Stimulated activated naive CD4-positive, alpha-beta T cell treated with Interleukin-2 at 50 U/mL for 16 hours (primary cell): Measurements from ENCODE around the gene SGPP1.
"Not testable (repeated sequence)": the region's sequence is repeated elsewhere in the genome, so short reads cannot be mapped to it uniquely, and the experiment has no call there.

Source experiments
- DNase-seq: peaks from one replicate; lab custom pipeline; 2025; lab: John Stamatoyannopoulos, UW

SGPP1 gene, protein sequence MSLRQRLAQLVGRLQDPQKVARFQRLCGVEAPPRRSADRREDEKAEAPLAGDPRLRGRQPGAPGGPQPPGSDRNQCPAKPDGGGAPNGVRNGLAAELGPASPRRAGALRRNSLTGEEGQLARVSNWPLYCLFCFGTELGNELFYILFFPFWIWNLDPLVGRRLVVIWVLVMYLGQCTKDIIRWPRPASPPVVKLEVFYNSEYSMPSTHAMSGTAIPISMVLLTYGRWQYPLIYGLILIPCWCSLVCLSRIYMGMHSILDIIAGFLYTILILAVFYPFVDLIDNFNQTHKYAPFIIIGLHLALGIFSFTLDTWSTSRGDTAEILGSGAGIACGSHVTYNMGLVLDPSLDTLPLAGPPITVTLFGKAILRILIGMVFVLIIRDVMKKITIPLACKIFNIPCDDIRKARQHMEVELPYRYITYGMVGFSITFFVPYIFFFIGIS

DNA sequence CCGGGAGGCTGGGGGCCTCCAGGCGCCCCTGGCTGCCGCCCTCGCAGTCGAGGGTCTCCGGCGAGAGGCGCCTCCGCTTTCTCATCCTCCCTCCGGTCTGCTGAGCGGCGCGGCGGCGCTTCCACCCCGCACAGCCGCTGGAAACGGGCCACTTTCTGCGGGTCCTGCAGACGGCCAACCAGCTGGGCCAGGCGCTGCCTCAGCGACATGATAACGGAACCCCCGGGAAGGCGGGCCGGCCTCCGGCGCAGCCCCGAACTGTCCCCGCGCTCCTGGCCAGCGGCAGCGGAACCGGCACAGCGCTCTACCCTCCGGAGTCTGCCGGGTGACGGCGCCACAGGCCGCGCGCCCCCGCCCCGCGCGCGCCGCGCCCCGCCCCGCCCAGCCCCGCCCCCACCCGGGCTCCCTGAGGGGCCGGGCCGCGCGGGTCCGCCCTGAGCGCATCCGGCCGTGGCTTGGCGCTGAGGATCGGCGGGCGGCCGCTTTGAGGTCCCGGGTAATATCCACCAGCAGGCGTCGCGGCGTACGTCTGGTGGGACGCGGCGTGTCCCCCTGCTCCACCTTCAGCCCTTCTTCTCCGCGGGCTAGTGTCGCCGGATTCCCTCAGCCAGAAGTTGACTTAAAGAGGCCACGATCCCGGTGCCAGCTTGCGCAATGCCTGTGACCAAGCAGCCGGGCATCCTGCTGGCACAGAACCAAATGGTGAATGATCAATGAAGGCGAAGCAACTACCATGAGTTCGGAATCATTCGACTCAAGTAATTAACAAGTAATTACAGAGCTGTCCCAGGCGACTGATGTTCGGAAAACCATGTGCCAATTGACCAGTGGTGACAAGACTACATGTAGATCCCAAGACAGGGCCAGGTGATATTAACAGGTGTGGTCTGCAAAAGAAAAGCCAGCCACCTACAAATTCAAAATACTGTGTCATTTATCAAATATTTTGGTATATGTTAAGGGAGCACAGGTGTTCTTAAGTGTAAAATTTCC is at the start of gene SGPP1:
TSS of gene SGPP1 (minus strand) at position 330 of the 993 bp plus-strand sequence. CDS start at position 209, 121 bp downstream.
- DNase-seq, result peak; percentile 75

DNA sequence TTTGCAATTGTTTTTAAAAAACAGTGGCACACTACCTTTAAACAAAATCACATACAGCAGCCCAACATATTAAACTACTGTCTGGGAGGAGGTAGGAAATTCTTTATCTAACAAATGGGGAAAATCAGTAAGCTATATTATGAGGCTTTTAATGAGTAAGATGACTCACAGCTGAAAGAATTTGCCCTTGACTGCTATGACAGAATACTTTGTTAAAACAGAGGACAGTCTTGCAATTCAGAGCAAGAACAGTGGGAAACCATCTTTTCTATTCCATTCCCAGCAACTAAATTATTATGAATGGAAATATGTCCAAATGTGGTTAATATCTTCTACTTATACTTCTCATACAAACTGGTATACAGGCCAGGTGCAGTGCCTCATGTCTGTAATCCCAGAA is 49.2 kb upstream of the SGPP1 start:
- DNase-seq, result no peak

DNA sequence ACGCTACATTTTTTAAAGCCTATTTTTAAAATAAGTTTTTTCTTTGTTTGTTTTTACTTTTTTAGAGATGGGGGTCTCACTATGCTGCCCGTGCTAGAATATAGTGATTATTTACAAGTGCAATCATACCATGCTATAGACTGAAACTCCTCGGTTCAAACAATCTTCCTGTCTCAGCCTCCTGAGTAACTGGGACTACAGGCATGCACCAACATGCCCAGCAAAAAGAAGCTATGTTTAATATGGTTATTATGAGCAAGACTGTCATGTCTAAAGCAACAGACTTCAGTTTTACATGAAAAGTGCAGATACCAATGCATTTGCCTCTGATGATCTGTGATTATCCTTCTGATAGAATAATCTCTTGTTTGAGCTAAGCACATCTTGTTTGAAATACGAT is 45.6 kb upstream of the SGPP1 start:
- no peak for DNase-seq

DNA sequence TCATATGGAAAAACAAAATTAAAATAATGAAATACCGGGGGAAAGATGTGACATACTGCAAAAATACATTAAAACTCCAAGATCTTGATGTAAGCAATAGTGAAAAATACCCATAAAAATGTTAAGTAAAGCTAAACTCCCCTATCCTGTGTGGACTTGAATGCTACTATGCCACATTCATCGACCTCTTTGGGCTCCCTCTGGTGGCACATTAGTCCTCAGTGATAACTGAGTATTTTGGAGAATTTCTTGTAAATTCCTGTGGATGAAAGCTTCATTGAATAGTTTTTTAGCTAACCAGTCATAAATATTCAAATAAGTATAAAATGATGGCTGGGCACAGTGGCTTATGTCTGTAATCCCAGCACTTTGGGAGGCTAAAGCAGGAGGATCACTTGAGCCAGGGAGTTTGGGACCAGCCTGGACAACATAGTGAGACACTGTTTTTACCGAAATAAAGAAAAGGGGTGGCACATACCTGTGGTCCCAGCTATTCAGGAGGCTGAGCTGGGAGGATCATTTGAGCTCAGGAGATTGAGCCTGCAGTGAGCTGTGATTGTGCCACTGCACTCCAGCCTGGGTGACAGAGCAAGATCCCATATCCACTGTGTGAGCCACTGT is 42.4 kb upstream of the SGPP1 start:
- DNase-seq, result no peak

DNA sequence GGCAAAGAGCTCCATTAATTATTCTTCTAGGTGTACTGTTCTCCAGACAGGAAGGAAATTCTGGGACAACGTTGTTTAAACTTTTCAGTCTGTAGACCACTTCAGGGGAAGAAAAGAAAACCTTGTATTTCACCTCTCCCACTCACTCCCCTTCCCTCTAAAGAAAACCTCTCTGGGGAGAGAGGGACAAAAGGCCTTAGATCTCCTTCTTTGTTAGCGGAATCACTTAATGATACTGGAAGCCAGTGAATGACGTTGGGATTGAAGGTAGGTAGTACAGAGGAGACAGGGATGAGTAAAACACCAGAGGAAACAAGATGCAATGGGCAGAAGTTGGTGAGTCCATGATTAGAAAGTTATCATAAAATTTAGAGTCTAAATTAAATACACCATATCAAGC is 38.7 kb upstream of the SGPP1 start:
- no peak for DNase-seq

DNA sequence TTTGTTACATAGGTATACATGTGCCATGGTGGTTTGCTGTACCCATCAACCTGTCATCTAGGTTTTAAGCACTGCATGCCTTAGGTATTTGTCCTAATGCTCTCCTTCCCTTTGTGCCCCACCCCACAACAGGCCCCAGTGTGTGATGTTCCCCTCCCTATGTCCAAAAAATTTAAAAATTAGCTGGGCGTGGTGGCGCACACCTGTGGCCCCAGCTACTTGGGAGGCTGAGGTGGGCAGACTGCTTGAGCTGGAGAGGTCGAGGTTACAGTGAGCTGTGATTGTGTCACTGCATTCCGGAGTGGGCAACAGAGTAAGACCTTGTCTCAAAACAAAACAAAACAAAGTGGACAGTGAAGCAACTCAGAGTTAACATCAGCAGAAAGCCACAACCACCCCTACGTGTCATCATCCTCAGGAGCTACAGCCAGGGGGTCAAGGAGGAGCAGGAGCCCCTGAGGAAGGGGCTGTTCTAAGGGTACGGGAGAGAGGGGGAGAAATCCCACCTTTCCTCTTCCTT is 36.8 kb upstream of the SGPP1 start:
- DNase-seq, result no peak

DNA sequence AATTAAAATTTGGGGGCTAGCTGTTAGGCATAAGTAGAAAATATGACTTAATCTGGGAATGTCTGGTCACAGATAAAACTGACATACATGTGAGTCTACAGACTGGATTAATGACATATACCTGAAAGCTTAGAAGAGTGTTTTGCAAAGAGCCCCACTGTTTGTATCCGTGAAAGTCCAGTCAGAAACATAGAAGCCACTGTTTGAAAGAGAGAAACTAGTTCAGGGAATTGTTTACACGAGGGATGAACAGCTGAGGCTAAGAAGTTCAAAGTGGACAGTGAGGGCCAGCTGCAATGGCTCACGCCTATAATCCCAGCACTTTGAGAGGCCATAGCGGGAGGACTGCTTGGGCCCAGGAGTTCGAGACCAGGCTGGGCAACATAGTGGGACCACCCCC is 36.2 kb upstream of the SGPP1 start:
- no peak for DNase-seq

DNA sequence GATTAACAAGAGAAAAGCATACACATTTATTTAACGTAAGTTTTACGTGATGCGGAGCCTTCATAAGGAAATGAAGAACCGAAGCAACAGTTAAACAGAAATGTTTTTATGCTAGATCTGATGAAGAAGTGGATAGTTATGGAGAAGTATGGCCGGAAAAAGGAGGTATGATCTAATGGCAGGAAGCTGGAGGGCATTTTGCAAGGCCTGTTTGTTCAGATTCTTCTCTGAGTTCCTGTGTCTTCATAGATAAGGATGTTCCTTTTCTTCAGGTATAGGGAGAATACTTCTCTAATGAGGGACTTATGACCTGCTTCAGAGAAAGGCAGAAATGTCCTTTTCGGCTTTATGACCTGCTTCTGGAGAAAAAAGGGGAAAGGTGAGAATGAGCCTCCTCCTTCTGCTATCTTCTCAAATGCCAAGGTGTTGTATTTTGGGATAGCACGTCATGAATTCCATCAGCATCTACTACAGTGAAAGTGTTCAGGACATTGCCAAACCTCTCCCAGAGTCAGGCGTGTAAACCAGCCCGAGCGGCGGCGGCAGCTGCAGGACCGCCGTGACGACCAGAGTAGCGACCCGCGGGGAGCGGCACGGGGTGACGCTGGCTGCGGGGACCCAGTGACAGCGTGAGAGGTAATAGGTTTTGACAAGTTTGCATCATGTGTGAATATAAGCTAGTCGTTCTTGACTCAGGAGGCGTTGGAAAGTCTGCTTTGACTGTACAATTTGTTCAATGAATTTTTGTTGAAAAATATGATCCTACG is 33.7 kb upstream of the SGPP1 start:
- no peak for DNase-seq

DNA sequence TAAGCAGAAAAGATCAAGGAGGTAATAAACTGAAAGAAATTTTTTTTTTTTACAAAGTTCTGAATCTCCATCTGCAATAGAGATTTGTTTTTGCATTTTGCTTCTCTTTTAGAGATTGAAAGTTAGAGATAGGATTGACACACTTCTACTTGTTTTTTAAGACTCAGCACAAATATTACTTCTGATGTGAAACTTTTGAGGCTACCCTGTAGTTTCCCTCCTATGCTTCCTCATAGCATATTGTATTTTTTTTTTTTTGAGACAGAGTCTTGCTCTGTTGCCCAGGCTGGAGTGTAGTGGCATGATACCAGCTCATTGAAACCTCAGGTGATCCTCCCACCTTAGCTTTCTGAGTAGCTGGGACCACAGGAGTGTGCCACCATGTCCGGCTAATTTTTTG is 32.1 kb upstream of the SGPP1 start:
- DNase-seq, result no peak

DNA sequence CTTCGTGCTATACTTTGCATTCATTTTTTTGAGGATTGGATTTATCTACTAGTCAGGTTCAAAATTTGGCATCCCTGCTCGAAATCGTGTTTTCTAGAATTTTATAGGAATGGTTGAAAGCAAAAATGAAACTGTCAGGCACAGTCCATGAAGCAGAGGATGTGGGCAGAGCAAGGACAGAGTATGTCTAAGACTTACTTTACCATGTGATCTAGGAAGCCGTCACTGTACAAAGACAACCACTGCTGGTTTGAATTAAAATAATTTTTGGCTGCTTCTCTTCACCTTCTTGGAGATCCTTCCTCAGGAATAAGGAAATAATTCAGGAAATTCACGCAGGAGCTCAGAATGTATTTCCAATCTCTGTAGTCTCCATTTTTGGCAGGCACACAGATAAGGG is 31.6 kb upstream of the SGPP1 start:
- DNase-seq, result no peak

DNA sequence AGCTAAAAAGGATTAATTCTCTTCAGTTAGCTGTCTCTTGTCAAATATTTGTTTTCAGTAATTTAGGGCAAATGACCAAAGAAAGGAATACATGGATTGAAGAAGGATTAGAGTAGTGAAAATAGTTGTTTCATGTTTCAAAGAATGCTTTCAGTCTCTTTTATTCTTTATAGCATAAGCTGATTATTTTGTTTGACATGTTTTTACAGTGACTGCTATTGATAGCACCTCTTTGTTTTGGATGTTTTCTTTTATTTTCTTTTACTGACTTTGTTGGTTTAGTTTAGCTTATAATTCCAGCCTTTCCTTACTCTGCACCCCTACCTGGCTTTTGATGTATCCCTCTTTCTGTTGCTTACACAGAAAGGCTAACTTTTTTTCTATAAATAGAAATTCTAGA is 29.3 kb upstream of the SGPP1 start:
- no peak for DNase-seq

DNA sequence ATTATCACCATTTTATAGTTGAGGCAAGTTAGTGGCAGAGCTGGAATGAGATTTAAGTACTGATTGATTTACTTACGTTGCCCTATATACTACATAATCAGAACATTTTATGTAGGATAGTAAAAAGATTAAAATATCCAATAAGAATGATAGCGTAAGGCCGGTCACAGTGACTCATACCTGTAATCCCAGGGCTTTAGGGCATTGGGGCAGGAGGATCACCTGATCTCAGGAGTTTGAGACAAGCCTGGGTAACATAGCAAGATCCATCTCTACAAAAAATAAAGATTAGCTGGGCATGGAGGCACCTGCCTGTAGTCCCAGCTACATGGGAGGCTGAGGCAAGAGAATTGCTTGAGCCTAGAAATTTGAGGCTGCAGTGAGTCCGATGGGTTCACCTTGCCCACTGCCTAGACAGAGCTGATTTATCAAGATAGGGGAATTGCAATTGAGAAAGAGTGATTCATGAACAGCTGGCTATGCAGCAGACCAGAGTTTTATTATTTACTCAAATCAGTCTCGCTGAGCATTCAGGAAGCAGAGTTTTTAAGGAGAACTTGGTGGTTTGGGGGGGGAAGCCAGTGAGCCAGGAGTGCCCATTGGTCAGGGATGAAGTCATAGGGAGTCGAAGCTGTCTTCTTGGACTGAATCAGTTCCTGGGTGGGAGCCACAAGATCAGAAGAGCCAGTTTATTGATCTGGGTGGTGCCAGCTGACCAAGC is 24.7 kb upstream of the SGPP1 start:
- no peak for DNase-seq

DNA sequence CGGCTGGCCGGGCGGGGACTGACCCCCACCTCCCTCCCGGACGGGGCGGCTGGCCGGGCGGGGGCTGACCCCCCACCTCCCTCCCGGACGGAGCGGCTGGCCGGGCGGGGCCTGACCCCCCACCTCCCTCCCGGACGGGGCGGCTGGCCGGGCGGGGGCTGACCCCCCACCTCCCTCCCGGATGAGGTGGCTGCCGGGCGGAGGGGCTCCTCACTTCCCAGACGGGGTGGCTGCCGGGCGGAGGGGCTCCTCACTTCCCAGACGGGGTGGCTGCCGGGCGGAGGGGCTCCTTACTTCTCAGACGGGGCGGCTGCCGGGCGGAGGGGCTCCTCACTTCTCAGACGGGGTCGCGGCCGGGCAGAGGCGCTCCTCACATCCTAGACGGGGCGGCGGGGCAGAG is 23.2 kb upstream of the SGPP1 start:
- DNase-seq, result not testable (repeated sequence)

DNA sequence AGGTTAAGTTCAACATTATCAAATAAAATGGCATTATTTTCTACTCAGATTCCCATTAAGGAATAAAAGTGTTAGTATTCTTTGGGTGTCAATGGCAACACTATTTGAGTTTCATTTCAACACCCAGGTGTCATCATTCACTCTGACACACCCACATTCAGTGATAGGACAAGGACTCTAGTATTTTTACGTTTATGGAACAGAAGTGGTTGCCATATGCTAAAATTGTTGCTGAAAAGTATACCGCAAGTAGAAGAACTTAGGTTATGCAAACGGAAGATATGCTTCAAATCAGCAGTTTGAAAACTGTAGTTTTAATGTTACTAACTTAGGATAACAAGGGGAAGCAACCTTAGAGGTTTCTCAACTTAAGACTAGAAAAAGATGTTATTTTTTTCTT is 20.0 kb upstream of the SGPP1 start:
- no peak for DNase-seq

DNA sequence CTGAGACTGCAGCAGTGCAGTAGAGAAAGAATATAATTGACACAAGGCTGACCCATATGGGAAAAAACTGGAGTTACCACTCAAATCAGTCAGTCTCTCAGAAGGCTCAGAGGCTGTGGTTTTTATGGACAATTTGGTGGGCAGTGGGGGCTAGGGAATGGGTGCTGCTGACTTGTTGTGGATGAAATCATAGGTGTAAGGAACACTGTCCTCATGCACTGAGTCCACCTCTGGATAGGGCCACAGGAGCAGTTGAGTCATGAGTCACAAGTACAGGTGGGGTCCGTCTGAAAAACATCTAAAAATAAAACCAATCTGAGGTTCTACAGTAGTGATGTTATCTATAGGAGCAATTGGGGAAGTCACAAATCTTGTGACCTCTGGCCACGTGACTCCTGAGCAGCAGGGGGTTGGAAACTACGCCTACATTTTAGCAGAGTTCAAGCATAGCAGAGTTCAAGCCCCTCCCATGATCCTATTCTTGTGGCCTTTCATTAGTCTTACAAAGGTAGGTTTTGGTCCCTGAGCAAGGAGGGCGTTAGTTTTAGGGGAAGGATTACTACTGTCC is 18.1 kb upstream of the SGPP1 start:
- DNase-seq, result no peak

DNA sequence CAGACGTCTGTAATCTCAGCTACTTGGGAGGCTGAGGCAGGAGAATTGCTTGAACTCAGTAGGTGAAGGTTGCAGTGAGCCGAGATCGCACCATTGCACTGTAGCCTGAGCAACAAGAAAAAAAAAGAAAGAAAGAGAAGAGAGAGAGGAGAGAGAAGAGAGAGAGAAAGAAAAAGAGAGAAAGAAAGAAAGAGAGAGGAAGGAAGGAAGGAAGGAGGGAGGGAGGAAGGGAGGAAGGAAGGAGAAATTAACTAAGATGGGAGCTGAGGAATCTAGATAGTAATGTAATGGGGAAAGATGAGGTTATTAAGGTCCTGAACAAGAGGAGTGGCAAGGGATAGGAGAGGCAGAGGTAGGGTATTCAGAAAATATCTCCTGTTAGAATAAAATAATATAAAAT is 17.4 kb upstream of the SGPP1 start:
- DNase-seq, result no peak

DNA sequence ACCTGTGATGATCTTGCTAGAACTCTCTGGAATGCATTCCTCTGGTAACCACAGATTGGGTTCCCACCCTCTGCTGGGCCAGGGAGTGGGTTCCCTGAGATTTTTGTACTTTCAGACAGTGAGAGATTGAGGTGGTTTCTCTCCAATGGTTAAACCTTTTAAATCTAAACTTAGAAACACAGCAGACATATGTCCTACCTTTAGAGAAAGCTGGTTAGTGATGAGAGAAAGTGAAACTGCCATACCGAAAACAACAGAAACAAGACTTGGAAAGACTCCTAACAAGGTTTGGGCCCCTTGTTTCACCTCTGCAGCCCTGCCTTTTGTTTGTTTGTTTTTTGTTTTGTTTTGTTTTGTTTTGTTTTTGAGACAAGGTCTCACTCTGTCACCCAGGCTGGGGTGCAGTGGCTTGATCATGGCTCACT is 9.7 kb upstream of the SGPP1 start:
- no peak for DNase-seq

DNA sequence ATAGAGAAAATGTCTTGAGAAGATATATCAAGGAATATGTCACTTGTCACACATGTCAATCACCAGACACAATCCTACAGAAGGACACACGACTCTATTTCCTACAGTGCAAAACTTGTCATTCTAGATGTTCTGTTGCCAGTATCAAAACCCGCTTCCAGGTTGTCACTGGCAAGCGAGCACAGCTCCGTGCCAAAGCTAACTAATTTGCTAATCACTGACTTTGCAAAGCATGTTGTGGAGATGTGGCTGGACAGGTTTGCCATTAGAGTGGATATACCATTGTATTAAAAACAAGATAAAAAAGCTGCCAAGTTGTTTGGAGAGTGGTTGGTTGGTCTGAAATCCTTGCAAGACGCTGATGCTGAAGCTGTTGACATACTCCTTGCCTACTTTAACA is 7.9 kb upstream of the SGPP1 start:
- DNase-seq, result no peak

DNA sequence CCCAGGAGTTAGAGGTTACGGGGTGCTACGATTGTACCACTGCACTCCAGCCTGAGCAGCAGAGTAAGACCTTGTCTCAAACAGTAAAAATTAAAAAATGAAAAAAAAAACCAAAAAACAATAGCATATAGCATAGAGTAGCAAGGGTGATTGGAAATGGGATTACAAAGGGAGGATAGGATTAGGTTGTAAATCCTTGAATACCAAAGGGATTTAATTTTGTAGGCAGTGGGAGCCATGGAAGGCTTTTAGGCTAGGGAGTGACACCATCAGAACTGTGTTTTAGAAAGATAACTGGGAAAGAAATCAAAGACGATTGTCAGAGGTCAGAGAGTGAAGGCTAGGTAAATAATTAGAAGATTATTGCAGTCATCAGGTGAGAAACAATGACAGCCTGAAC is 2.8 kb upstream of the SGPP1 start:
- DNase-seq, result no peak

DNA sequence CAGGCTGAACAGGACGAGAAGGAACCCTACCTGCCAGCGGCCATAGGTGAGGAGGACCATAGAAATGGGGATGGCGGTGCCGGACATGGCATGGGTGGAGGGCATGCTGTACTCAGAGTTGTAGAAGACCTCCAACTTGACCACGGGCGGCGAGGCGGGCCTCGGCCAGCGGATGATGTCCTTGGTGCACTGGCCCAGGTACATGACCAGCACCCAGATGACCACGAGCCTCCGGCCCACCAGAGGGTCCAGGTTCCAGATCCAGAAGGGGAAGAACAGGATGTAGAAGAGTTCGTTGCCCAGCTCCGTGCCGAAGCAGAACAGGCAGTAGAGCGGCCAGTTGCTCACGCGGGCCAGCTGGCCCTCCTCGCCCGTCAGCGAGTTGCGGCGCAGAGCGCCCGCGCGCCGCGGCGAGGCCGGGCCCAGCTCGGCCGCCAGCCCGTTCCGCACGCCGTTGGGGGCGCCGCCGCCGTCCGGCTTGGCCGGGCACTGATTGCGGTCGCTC is 582 bp downstream of the SGPP1 start:
- no peak for DNase-seq
